GM19463 (cell line): ENCODE measurements around the gene FAM25G.
"Not testable (repeated sequence)": the region's sequence is repeated elsewhere in the genome, so short reads cannot be mapped to it uniquely, and the experiment has no call there.

ENCODE experiments used
- ATAC-seq: cut with Tn5 transposase; IDR thresholded peaks from one replicate; pipeline ENCODE4 v1.9.1; 2021; ENCODE audit warnings: mild to moderate bottlenecking, moderate library complexity; ENCODE audit not compliant: unreplicated experiment

The FAM25G gene

GRCh38 chr10:47465216-47465917 is 26.1 kb downstream of the FAM25G start:
- not testable (repeated sequence) for ATAC-seq

GRCh38 chr10:47462577-47463358 is 28.7 kb downstream of the FAM25G start:
- ATAC-seq = not testable (repeated sequence)

- peak; percentile 47 for ATAC-seq
These were observed 30.2 kb downstream of the FAM25G start for GRCh38 chr10:47461261-47461687.

GRCh38 chr10:47458466-47459154 is 32.9 kb downstream of the FAM25G start:
- no peak for ATAC-seq

- ATAC-seq = no peak
These were observed 33.7 kb downstream of the FAM25G start for GRCh38 chr10:47457826-47458225.

GRCh38 chr10:47457528-47457820 is 34.0 kb downstream of the FAM25G start:
- no peak for ATAC-seq

- no peak for ATAC-seq
These were observed 34.5 kb downstream of the FAM25G start for GRCh38 chr10:47456794-47457527.

GRCh38 chr10:47456079-47456785 is 35.3 kb downstream of the FAM25G start:
- ATAC-seq = no peak

GRCh38 chr10:47455350-47456078 is 36.0 kb downstream of the FAM25G start:
- not testable (repeated sequence) for ATAC-seq

- ATAC-seq = no peak
These were observed 36.8 kb downstream of the FAM25G start for GRCh38 chr10:47454780-47455058.

- ATAC-seq = no peak
These were observed 37.3 kb downstream of the FAM25G start for GRCh38 chr10:47454008-47454779.

GRCh38 chr10:47453141-47454007 is 38.1 kb downstream of the FAM25G start:
- ATAC-seq = no peak

GRCh38 chr10:47452495-47453140 is 38.9 kb downstream of the FAM25G start:
- no peak for ATAC-seq

GRCh38 chr10:47451998-47452494 is 39.5 kb downstream of the FAM25G start:
- no peak for ATAC-seq

GRCh38 chr10:47451273-47451997 is 40.1 kb downstream of the FAM25G start:
- ATAC-seq = no peak

- no peak for ATAC-seq
These were observed 41.1 kb downstream of the FAM25G start for GRCh38 chr10:47450442-47450841.

- ATAC-seq = no peak
These were observed 41.5 kb downstream of the FAM25G start for GRCh38 chr10:47449979-47450378.
